ENCODE results near the gene PNPT1.
"Not testable (repeated sequence)": the region's sequence is repeated elsewhere in the genome, so short reads cannot be mapped to it uniquely, and the experiment has no call there.

Gene PNPT1

DNA sequence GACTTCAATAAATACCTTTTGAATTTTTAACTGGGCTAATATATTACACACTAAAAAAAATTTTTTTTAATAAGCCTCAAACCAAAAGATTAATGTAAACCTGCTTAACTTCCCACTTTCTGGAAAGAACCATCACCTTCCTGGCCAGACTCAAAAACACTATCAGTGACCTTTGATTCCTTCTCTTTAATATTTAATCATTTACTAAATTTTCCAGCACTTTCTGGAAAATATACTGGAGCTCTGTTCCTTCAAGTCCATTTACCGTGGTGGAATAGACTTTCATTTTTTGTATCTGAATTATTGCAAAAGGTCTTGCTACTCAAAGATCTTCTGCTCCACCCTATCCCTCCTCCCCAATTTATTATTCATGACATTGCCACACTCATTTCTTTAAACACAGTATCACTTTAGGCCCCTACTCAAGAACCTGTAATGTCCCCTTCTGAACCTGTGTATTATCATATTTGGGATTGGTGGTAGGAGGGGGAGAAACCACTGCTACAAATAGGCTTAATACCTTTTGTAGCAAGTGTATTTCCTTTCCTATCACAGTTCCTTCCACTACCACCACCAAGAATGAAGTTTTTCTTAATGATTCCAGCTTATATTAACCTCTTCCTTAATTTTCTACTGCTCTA, 83.6 kb downstream of the PNPT1 start:
- no peak overlapping the region for H3K27ac ChIP-seq
- TF ChIP-seq ZFX (IDR thresholded peaks at IDR 0.05) (no peak), CTCF (conservative IDR thresholded peaks at IDR 0.05) (no peak)

DNA sequence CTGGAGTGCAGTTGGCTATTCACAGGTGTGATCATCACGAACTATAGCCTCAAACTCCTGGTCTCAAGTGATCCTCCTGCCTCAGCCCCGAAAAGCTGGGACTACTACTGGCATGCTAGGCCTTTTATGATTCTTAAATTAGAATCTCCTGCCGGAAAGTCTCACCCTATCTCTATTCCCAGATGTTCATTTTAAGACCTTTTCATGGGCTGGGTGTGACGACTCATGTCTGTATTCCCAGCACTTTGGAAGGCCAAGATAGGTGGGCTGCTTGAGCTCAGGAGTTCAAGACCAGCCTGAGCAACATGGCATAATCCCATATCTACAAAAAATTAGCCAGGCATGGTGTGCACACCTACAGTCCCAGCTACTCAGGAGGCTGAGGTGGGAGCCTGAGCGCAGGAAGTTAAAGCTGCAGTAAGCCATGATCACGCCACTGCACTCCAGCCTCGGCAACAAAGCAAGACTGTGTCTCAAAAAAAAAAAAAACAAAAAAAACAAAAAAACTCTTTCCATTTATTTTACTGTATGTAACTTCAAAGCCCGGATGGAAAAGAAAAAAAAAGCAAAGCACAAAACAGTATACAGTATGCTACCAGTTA, 84.3 kb downstream of the PNPT1 start:
- no peak for TF ChIP-seq ZFX (IDR thresholded peaks at IDR 0.05)
- no peak for TF ChIP-seq CTCF (conservative IDR thresholded peaks at IDR 0.05)

DNA sequence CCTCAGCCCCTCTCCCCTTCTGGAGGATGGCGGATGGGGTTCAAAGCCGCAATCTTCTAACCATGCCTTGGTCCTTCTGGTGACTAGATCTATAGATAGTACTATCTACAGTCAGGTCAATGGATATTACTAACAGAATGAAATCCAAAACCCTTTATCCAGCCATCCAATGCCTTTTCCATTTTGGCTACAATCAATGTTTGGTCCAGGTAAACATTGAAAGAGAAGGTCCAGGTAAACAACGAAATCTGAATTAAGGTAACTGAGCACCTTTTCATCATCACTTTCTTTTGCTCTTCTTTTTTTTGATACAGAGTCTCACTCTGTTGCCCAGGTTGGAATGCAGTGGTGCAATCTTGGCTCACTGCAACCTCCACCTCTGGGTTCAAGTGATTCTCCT, 85.9 kb downstream of the PNPT1 start:
- no peak overlapping the region for H3K27ac ChIP-seq
- no peak for TF ChIP-seq ZFX (IDR thresholded peaks at IDR 0.05)
- TF ChIP-seq CTCF (conservative IDR thresholded peaks at IDR 0.05), result no peak

More for the DNA sequence above, 84.3 kb downstream of the PNPT1 start:
- no peak overlapping the region for H3K27ac ChIP-seq

DNA sequence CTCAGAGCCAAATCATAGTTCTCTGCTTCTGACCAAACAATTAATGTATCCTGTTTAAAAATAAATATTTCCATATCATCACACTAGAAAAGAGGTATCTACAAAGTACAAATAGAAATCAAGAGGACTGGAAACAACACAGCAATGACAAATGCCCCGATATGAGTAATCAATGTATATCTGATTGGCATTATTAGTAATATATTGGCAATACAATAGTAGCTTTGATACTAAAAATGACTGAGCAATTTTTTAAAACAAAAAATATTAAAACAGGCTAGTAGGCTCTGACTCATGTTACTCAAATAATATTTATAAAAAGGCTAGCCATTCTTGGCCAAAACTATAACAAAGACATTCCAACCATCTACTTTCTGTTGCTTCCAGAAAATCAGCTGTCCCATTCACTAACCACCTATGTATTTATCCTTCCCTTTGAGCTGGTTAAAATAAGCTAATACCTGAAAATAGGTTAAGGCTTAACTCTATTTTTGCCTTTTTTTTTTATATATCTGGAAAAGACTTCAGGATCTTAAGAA, 89.5 kb downstream of the PNPT1 start:
- H3K27ac ChIP-seq, result no peak overlapping the region
- TF ChIP-seq ZFX (IDR thresholded peaks at IDR 0.05) (no peak), CTCF (conservative IDR thresholded peaks at IDR 0.05) (no peak)

- TF ChIP-seq ZFX (IDR thresholded peaks at IDR 0.05) (no peak), CTCF (conservative IDR thresholded peaks at IDR 0.05) (no peak)
- no peak overlapping the region for H3K27ac ChIP-seq
These were observed 91.8 kb downstream of the PNPT1 start for GRCh38 chr2:55601849-55602248.

- no peak for TF ChIP-seq ZFX (IDR thresholded peaks at IDR 0.05)
- TF ChIP-seq CTCF (conservative IDR thresholded peaks at IDR 0.05), result no peak
- no peak overlapping the region for H3K27ac ChIP-seq
These were observed 95.4 kb downstream of the PNPT1 start for GRCh38 chr2:55598056-55598795.

GRCh38 chr2:55596795-55597194, 96.8 kb downstream of the PNPT1 start:
- not testable (repeated sequence) for H3K27ac ChIP-seq

All from C4-2B (cell line).